Neural cell (in vitro differentiated cells): Measurements from ENCODE around the gene SEMA4B. TPM values are rescaled to one million over a fixed set of nuclear protein-coding genes. Genes with fewer than 3 reads are reported as not detected.

Experiments used
- H2AFZ ChIP-seq: fragments of 200-600, 300-800 bp; sonication (generic), shearing (Covaris generic); 2 replicates; pipeline ENCODE4 v1.6.0; 2014; ENCODE audit warnings: low read depth, mild to moderate bottlenecking, antibody characterized with exemption, low read length, moderate library complexity
- H3F3A ChIP-seq: fragments of 200-600 bp; shearing (Covaris generic); 2 replicates; pipeline ENCODE4 v1.6.1; 2016; ENCODE audit warnings: mild to moderate bottlenecking, moderate library complexity, mixed read lengths, antibody characterized with exemption, low read length; ENCODE audit not compliant: insufficient read depth, poor library complexity, severe bottlenecking
- H3K27ac ChIP-seq: fragments of 200-600, 300-800 bp; sonication (generic), shearing (Covaris generic); 2 replicates; pipeline ENCODE4 v1.5.1; 2014; ENCODE audit warnings: mild to moderate bottlenecking, low read length, moderate library complexity
- H3K27me3 ChIP-seq: fragments of 300-800, 200-600 bp; sonication (generic), shearing (Covaris generic); 2 replicates; pipeline ENCODE4 v1.6.0; 2014; ENCODE audit warnings: mild to moderate bottlenecking, low read depth, low read length, moderate library complexity; ENCODE audit not compliant: insufficient read depth
- H3K36me3 ChIP-seq: fragments of 300-800, 200-600 bp; sonication (generic), shearing (Covaris generic); 2 replicates; pipeline ENCODE4 v1.5.1; 2014; ENCODE audit warnings: mild to moderate bottlenecking, antibody characterized with exemption, low read length, moderate library complexity; ENCODE audit not compliant: insufficient read depth
- H3K4me2 ChIP-seq: fragments of 300-800, 200-600 bp; sonication (generic), shearing (Covaris generic); 2 replicates; pipeline ENCODE4 v1.6.0; 2014; ENCODE audit warnings: mild to moderate bottlenecking, low read length
- H3K4me3 ChIP-seq: fragments of 300-800, 200-600 bp; sonication (generic), shearing (Covaris generic); 2 replicates; pipeline ENCODE4 v1.5.1; 2014; ENCODE audit warnings: mild to moderate bottlenecking, low read length, moderate library complexity
- H3K79me2 ChIP-seq: fragments of 200-600 bp; shearing (Covaris generic); replicated peaks from 2 replicates; pipeline ENCODE4 v1.6.0; 2014; ENCODE audit warnings: mild to moderate bottlenecking, low read length, moderate library complexity; ENCODE audit not compliant: insufficient read depth
- H3K9ac ChIP-seq: fragments of 300-800, 200-600 bp; sonication (generic), shearing (Covaris generic); 2 replicates; pipeline ENCODE4 v1.6.1; 2016; ENCODE audit warnings: mild to moderate bottlenecking, low read length, mixed read lengths
- H3K9me2 ChIP-seq: fragments of 200-600 bp; shearing (Covaris generic); 2 replicates; pipeline ENCODE4 v1.6.1; 2016; ENCODE audit warnings: mild to moderate bottlenecking, low read length, mixed read lengths; ENCODE audit not compliant: insufficient read depth
- H3K9me3 ChIP-seq: fragments of 200-600, 300-800 bp; sonication (generic), shearing (Covaris generic); 2 replicates; pipeline ENCODE4 v1.6.1; 2016; ENCODE audit warnings: mild to moderate bottlenecking, mixed run types, low read length, moderate library complexity, mixed read lengths
- H4K20me1 ChIP-seq: fragments of 200-600 bp; shearing (Covaris generic); 2 replicates; pipeline ENCODE4 v1.6.1; 2016; ENCODE audit warnings: mild to moderate bottlenecking, mixed run types; ENCODE audit not compliant: insufficient read depth
- CTCF ChIP-seq: fragments of 450-650 bp; IDR thresholded peaks from 2 replicates; pipeline ENCODE4 v1.5.1; 2014; ENCODE audit warnings: antibody characterized with exemption, mild to moderate bottlenecking, moderate library complexity; ENCODE audit not compliant: poor library complexity, severe bottlenecking
- EP300 ChIP-seq: fragments of 450-650 bp; conservative IDR thresholded peaks from 2 replicates; pipeline ENCODE4 v1.6.1; 2014; ENCODE audit warnings: antibody characterized with exemption, mild to moderate bottlenecking, moderate library complexity; ENCODE audit not compliant: poor library complexity, severe bottlenecking
- EZH2 ChIP-seq: fragments of 200-600, 300-800 bp; shearing (Covaris generic), sonication (generic); IDR thresholded peaks from 2 replicates; pipeline ENCODE4 v1.6.1; 2014; ENCODE audit warnings: antibody characterized with exemption, low read length, borderline replicate concordance, mild to moderate bottlenecking; ENCODE audit not compliant: insufficient read depth, poor library complexity, severe bottlenecking
- MXI1 ChIP-seq: fragments of 450-650 bp; conservative IDR thresholded peaks from 2 replicates; pipeline ENCODE4 v1.6.1; 2014; ENCODE audit warnings: antibody characterized with exemption, mild to moderate bottlenecking; ENCODE audit not compliant: poor library complexity, severe bottlenecking
- POLR2AphosphoS5 ChIP-seq: IDR thresholded peaks from 2 replicates; pipeline ENCODE4 v1.6.1; 2012
- RAD21 ChIP-seq: fragments of 450-650 bp; conservative IDR thresholded peaks from 2 replicates; pipeline ENCODE4 v1.6.1; 2014; ENCODE audit warnings: antibody characterized with exemption, mild to moderate bottlenecking, moderate library complexity
- REST ChIP-seq: IDR thresholded peaks from 2 replicates; pipeline ENCODE4 v1.6.1; 2012; ENCODE audit warnings: borderline replicate concordance
- SMC3 ChIP-seq: fragments of 450-650 bp; conservative IDR thresholded peaks from 2 replicates; pipeline ENCODE4 v1.6.1; 2014; ENCODE audit warnings: antibody characterized with exemption, mild to moderate bottlenecking, moderate library complexity; ENCODE audit not compliant: poor library complexity
- TAF1 ChIP-seq: IDR thresholded peaks from 2 replicates; pipeline ENCODE4 v1.6.1; 2012; ENCODE audit warnings: low read depth
- polyA plus RNA-seq: library from polyadenylated mRNA; depleted of rRNA; stranded (reverse); fragments of >200 nt; gene quantifications from 2 replicates; pipeline ENCODE4 v1.2.3, GENCODE V29; 2014

Gene SEMA4B
- polyA plus RNA-seq, 1 donor from 2014 or later = 11.0 TPM

GRCh38 chr15:90207252-90207651 is 6.1 kb downstream of the SEMA4B start (continued):
- no peak for TF ChIP-seq CTCF

- Histone ChIP-seq H3F3A (no peaks in the 10 kb centered on the region), H3K9me2 (no peaks in the 10 kb centered on the region), H3K4me2 (no peak overlapping the region), H3K36me3 (no peaks in the 10 kb centered on the region), H3K27me3 (no peaks in the 10 kb centered on the region), H3K9me3 (no peaks in the 10 kb centered on the region), H3K9ac (no peak overlapping the region), H3K27ac (no peak overlapping the region), H2AFZ (no peak overlapping the region), H3K79me2 (peaks cover 35% of the 10 kb centered on the region), H4K20me1 (no peaks in the 10 kb centered on the region), H3K4me3 (no peak overlapping the region)
- no peak for TF ChIP-seq MXI1
- no peak for TF ChIP-seq EZH2
- no peak for TF ChIP-seq RAD21
- TF ChIP-seq TAF1 = no peak
- no peak for TF ChIP-seq CTCF
- TF ChIP-seq POLR2AphosphoS5 = no peak
- TF ChIP-seq EP300 = no peak
- no peak for TF ChIP-seq SMC3
- no peak for TF ChIP-seq REST
These were observed 7.2 kb downstream of the SEMA4B start for GRCh38 chr15:90208356-90208755.

- H3K4me2 ChIP-seq = no peak overlapping the region
- H3F3A ChIP-seq = no peaks in the 10 kb centered on the region
- H3K4me3 ChIP-seq = no peak overlapping the region
- H4K20me1 ChIP-seq = no peaks in the 10 kb centered on the region
- no peaks in the 10 kb centered on the region for H3K9me3 ChIP-seq
- peaks cover 23% of the 10 kb centered on the region for H3K79me2 ChIP-seq
- no peaks in the 10 kb centered on the region for H3K9me2 ChIP-seq
- H2AFZ ChIP-seq = no peak overlapping the region
- H3K27ac ChIP-seq = no peak overlapping the region
- H3K9ac ChIP-seq = no peak overlapping the region
- no peaks in the 10 kb centered on the region for H3K27me3 ChIP-seq
- H3K36me3 ChIP-seq = no peaks in the 10 kb centered on the region
- no peak for TF ChIP-seq REST
- no peak for TF ChIP-seq POLR2AphosphoS5
- no peak for TF ChIP-seq RAD21
- TF ChIP-seq TAF1 = no peak
- no peak for TF ChIP-seq CTCF
- no peak for TF ChIP-seq EP300
- no peak for TF ChIP-seq MXI1
- no peak for TF ChIP-seq EZH2
- TF ChIP-seq SMC3 = no peak
These were observed 8.5 kb downstream of the SEMA4B start for GRCh38 chr15:90209591-90209990.
